GM12872 (cell line): Measurements from ENCODE around the gene GPR158.

Experiments
- TF ChIP-seq, protein P1 (sequence below): IDR thresholded peaks from 3 replicates; pipeline ENCODE4 v1.5.1; 2011; ENCODE audit warnings: low read depth, mild to moderate bottlenecking, low read length, moderate library complexity; ENCODE audit not compliant: insufficient read depth

The GPR158 gene

DNA sequence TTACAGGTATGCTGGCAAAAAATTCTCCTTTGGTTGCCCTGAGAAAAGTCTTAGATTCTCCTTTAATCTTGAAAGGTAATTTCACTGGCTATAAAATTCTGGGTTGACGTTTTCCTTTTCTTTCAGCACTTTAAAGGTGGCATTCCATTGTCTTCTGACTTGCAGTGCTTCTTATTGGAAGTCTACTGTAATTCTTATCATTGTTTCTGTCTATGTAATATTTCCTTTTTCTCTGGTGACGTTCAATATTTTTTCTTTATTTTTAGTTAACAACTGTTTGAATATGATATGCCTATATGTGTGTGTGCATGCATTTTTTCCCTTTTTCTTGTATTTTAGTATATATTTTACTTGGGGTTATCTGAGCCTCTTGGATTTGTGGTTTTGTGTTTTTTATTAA is 111.0 kb downstream of the GPR158 start:
- TF ChIP-seq, protein P1, sequence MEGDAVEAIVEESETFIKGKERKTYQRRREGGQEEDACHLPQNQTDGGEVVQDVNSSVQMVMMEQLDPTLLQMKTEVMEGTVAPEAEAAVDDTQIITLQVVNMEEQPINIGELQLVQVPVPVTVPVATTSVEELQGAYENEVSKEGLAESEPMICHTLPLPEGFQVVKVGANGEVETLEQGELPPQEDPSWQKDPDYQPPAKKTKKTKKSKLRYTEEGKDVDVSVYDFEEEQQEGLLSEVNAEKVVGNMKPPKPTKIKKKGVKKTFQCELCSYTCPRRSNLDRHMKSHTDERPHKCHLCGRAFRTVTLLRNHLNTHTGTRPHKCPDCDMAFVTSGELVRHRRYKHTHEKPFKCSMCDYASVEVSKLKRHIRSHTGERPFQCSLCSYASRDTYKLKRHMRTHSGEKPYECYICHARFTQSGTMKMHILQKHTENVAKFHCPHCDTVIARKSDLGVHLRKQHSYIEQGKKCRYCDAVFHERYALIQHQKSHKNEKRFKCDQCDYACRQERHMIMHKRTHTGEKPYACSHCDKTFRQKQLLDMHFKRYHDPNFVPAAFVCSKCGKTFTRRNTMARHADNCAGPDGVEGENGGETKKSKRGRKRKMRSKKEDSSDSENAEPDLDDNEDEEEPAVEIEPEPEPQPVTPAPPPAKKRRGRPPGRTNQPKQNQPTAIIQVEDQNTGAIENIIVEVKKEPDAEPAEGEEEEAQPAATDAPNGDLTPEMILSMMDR = no peak

DNA sequence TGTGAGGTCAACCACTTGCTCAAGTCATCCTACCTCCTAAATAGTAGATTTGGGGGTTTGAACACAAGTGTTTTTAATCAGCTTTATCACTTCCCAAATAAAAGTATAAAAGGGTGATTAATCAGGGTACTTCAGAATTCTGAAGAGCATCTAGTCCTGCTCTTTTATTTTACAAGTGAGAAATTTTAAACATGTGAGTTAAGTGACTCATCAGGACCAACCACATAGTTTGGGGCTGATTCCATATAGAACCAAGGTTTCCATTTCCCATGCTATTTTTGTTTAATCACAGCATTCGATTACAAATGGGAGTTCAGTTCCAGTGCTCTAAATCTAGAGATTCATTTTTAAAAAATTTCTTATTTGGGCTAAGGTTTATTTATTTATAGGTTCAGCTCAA is 113.4 kb downstream of the GPR158 start:
- TF ChIP-seq, protein P1 = no peak

DNA sequence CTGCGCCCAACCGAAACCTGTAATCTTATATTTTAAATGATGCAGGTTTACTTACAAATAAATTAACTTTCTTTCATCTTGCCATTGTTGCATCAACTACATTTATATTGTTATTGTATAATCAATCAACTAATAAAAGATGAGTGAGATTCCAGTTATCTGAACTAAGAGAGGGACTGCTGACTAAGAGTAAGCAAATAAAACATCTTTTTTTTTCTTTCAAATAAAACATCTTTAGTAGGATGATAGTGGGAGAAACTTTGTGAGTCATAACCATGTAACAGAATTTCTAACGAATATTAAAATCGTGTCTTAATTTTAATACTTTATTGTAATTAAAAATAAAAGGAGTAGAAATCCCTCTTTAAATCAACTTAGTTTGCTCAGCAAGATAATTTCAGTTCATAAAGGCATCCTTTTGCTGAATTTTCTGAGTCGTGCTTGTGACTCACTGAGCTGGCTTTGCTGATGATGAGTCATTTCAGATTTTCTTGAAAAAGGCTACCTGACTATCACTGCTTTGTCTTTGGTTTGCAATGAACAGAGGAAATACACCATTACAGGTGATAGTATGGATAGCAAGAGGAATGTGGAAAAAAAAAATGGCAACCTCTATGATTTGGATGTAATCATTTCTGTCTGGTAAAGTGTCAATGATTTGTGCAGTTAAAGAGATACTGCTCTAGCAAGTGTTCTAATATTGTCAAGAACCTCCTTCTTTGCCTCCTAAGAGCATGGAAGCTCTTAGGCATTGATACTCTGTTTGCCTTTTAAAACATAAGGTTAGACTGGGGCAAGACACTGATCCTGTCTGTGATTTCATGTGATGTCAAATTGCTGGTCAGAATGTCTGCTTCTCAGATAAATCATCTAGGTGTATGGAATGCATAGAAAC is 119.5 kb downstream of the GPR158 start:
- TF ChIP-seq, protein P1 = no peak

DNA sequence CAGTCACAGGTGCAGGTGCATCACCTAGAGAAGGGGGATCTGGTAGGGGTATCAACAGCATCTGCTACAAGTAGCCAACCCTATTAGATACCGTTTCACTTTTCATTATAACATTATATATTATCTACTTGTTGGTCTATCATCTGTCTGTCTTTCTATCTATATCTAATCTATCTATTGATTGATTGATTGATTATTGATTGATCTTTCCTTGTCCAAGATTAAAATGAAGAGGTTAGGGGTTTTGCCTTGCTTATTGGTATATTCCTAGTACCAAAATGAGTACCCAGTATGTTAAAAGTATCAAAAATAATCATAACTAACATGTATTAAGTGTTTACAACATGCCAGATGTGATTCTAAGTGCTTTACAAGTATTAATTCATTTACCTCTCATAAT is 121.5 kb downstream of the GPR158 start:
- TF ChIP-seq, protein P1 = no peak

DNA sequence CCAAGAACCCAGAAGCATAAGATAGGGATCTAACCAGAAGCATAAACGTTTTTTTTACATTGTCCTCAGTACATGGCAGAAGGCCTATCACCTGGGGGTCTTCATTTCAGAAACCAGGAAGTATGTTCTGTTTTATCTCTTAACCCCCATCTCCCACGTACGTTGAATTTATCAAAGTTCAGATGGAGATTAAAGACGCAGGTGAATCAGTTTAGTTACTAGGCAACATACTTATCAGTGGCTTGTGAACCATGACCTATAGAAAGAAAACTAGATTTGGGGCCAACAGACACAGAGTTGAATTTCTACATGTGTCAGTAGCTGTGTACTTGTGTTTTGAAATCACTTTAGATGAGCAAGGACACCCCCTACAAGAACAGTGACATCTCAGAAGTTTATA is 122.7 kb downstream of the GPR158 start:
- TF ChIP-seq, protein P1 = no peak

DNA sequence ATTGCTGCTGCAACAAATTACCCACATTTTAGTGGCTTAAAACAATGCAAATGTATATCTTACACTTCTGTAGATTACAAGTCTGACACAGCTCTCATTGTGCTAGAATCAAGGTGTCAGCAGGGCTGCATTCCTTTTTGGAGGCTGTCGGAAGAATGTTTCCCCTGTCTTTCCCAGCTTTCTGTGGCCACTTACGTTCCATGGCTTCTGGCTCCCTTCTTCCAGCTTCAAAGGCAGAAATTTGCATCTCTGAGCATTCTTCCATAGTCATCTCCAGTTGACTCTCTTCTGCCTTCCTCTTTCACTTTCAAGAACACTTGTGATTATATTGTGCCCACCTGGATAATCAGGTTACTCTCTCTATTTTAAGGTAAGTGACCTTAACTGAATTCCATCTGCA is 125.3 kb downstream of the GPR158 start:
- TF ChIP-seq, protein P1 = no peak

DNA sequence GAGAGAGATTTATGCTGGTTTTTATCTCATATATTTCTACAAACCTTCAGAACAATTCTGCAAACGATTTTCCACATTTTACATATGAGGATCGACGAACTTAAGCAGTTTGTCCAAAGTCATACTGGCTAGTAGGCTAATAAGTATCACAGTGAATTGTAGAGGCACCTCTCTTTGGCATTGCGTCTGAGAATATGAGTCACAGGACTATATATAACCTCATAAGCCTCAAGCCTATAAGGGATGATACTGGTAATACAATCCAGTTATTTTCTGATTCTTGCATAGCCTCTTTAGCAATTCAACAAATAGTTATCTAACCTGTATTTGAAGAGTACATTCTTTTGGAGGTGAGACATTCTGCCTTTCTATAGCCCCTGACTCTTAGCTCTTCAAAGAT is 129.8 kb downstream of the GPR158 start:
- TF ChIP-seq, protein P1 = no peak
